Liver (tissue), 9 donors: ENCODE results near the gene LHB. TPM values are rescaled to one million over a fixed set of nuclear protein-coding genes. Genes with fewer than 3 reads are reported as not detected.
A peak's percentile ranks its signal among the peaks of the same experiment; 100 is the strongest.

Source experiments
- DNase-seq: peaks from one replicate; pipeline ENCODE4 v3.0.0-alpha.2; 2017; ENCODE audit warnings: low spot score
- H3K27ac ChIP-seq, 2 donors: one replicate each; pipeline ENCODE4 v1.7.0; 2013; ENCODE audit warnings: inconsistent platforms in 2 of 2, low read length in 2 of 2, control low read depth in 1 of 2, low read depth in 1 of 2, mild to moderate bottlenecking in 1 of 2
- H3K27me3 ChIP-seq, 4 donors: one replicate each; pipeline versions ENCODE4 v1.6.1 to v1.7.0; 2013; ENCODE audit warnings: low read length in 3 of 4, inconsistent platforms in 1 of 4, mild to moderate bottlenecking in 1 of 4, moderate library complexity in 1 of 4; ENCODE audit not compliant: control insufficient read depth in 4 of 4, insufficient read depth in 4 of 4
- H3K36me3 ChIP-seq, 4 donors: one replicate each; pipeline versions ENCODE4 v1.6.1 to v1.7.0; 2013; ENCODE audit warnings: low read length in 3 of 4, mild to moderate bottlenecking in 3 of 4, low read depth in 1 of 4, moderate library complexity in 1 of 4; ENCODE audit not compliant: control insufficient read depth in 4 of 4, insufficient read depth in 3 of 4
- H3K4me1 ChIP-seq, 4 donors: one replicate each; pipeline versions ENCODE4 v1.6.1 to v1.7.0; 2013; ENCODE audit warnings: low read length in 3 of 4, mild to moderate bottlenecking in 3 of 4, moderate library complexity in 1 of 4; ENCODE audit not compliant: control insufficient read depth in 4 of 4, insufficient read depth in 4 of 4
- H3K4me3 ChIP-seq, 3 donors: one replicate each; pipeline versions ENCODE4 v1.6.1 to v1.7.0; 2013; ENCODE audit warnings: low read length in 3 of 3, control low read depth in 1 of 3, low read depth in 1 of 3, mild to moderate bottlenecking in 1 of 3
- H3K9ac ChIP-seq, 2 donors: one replicate each; pipeline ENCODE4 v1.7.0; 2013; ENCODE audit warnings: low read length in 2 of 2, mild to moderate bottlenecking in 2 of 2, moderate library complexity in 2 of 2, control low read depth in 1 of 2, low read depth in 1 of 2
- H3K9me3 ChIP-seq, 4 donors: one replicate each; pipeline versions ENCODE4 v1.6.1 to v1.7.0; 2013; ENCODE audit warnings: low read length in 3 of 4; ENCODE audit not compliant: control insufficient read depth in 4 of 4
- EGR1 ChIP-seq, 2 donors: IDR thresholded peaks; 2 replicates each; pipeline ENCODE4 v1.6.1; 2016 to 2018; ENCODE audit warnings: antibody characterized with exemption in 2 of 2, low read depth in 2 of 2
- FOXA2 ChIP-seq: IDR thresholded peaks from 2 replicates; pipeline ENCODE4 v1.6.1; 2016; ENCODE audit warnings: antibody characterized with exemption
- HNF4A ChIP-seq, 2 donors: conservative IDR thresholded peaks; 2 replicates each; pipeline ENCODE4 v1.6.1; 2016; ENCODE audit warnings: antibody characterized with exemption in 2 of 2, mild to moderate bottlenecking in 2 of 2
- HNF4G ChIP-seq: IDR thresholded peaks from 2 replicates; pipeline ENCODE4 v1.6.1; 2016; ENCODE audit warnings: antibody characterized with exemption
- JUND ChIP-seq, 2 donors: IDR thresholded peaks; 2 replicates each; pipeline ENCODE4 v1.6.1; 2016; ENCODE audit warnings: antibody characterized with exemption in 2 of 2
- NR2F2 ChIP-seq: IDR thresholded peaks from 2 replicates; pipeline ENCODE4 v1.6.1; 2016; ENCODE audit warnings: antibody characterized with exemption
- RAD21 ChIP-seq, 2 donors: IDR thresholded peaks; 2 replicates each; pipeline ENCODE4 v1.6.1; 2016; ENCODE audit warnings: antibody characterized with exemption in 2 of 2, mild to moderate bottlenecking in 2 of 2
- SP1 ChIP-seq: IDR thresholded peaks from 2 replicates; pipeline ENCODE4 v1.6.1; 2018; ENCODE audit warnings: antibody characterized with exemption, mild to moderate bottlenecking
- YY1 ChIP-seq: IDR thresholded peaks from 2 replicates; pipeline ENCODE4 v1.6.1; 2016; ENCODE audit warnings: antibody characterized with exemption, mild to moderate bottlenecking
- WGBS: extraction: QIAGEN DNeasy Blood & Tissue Kit; methylation state at CpG from one replicate; pipeline ENCODE4 v1.1.7; 2013; 5-methylcytosine and 5-hydroxymethylcytosine counted together
- polyA plus RNA-seq, 2 donors: library from polyadenylated mRNA; stranded (reverse) in 1 of 2; unstranded in 1 of 2; fragments of 200-250 nt in 1 of 2; fragments of >200 nt in 1 of 2; fragmentation: Nextera tagmentation in 1 of 2; extraction: Ambion mirVana in 1 of 2; gene quantifications; one replicate each; pipeline versions ENCODE4 v1.2.1 to v1.2.3, GENCODE V29; 2013 to 2015
- total RNA-seq, 2 donors: library from RNA; depleted of rRNA; stranded (reverse); fragments of >200 nt; gene quantifications; one replicate each; pipeline ENCODE4 v1.2.3, GENCODE V29; 2014
- TF ChIP-seq, protein P1 (sequence below): IDR thresholded peaks from 2 replicates; pipeline ENCODE4 v1.6.1; 2016; ENCODE audit warnings: antibody characterized with exemption
- TF ChIP-seq, protein P2 (sequence below): IDR thresholded peaks from 2 replicates; pipeline ENCODE4 v1.6.1; 2016; ENCODE audit warnings: antibody characterized with exemption
- TF ChIP-seq, protein P3 (sequence below): fragments of 150-350 bp; IDR thresholded peaks from 2 replicates; pipeline ENCODE4 v1.5.1; 2017; ENCODE audit warnings: improper control_type of control experiment, low read depth, low read length; ENCODE audit not compliant: missing input control
- TF ChIP-seq, protein P4 (sequence below): IDR thresholded peaks from 2 replicates; pipeline ENCODE4 v1.6.1; 2016; ENCODE audit warnings: antibody characterized with exemption, mild to moderate bottlenecking
- donor health status: healthy.
- donor health status: healthy.
- donor health status: healthy.
- donor health status: healthy.
- donor health status: healthy.

The LHB gene
- total and polyA plus RNA-seq, 4 donors, result not detected

DNA sequence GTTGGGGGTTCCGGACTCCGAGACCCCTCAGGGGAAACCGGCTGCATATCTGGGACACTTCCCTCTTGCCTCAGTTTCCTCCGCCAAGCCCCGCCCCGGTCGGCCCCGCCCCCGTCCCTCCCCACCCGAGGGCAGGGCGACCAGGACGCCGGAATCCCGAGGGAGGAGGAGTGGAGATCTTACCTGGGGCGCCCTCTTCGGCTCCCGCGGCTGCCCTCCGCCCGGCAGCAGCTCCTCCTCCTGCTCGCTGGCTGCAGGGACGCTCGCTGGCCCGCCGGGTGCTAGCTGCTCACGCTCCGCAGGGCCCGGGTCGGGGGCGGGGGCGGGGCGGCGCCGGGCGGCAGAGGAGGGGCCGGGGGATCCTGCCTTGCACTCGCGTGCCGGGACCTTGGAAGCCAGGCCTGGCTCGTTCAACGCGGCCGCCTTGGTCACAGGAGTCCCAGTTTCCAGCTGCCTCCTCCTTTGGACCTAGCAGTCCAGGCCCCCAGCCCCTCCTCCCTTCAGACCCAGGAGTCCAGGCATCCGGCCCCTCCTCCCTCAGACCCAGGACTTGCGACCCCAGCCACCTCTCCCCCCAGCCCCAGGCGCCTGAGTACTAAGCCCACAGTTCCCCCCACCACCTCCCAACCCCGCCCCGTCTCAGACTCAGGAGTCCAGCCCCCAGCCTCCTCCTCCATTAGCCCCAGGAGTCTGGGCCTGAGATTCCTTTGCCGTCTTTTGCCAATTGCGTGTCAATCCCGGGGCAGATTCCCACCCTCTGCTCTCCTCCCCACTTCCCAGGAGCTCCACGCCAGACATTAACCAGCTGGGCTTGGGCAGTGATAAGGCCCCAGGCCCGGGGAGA is 48.1 kb upstream of the LHB start, which contains the start of gene NTF4:
NTF4 (minus strand) TSS at position 51 of the 844 bp plus-strand sequence. CDS start 2,821 bp downstream, outside the sequence.
- 5% methylated on average over 53 of the region's 53 CpGs for WGBS
- H3K27me3 ChIP-seq, result no peaks in the 10 kb centered on the region
- no peaks in the 10 kb centered on the region for H3K4me1 ChIP-seq
- TF ChIP-seq, protein P1, sequence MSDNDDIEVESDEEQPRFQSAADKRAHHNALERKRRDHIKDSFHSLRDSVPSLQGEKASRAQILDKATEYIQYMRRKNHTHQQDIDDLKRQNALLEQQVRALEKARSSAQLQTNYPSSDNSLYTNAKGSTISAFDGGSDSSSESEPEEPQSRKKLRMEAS, result no peak
- TF ChIP-seq HNF4G, result no peak
- no peak within 1 kb of the TSS for H3K27ac ChIP-seq
- no peak for DNase-seq
- no peaks in the 10 kb centered on the region for H3K36me3 ChIP-seq
- peak within 1 kb of the TSS in 1 of 3 donors; percentile 28 for H3K4me3 ChIP-seq
- H3K9ac ChIP-seq, result no peak within 1 kb of the TSS
- no peaks in the 10 kb centered on the region for H3K9me3 ChIP-seq

DNA sequence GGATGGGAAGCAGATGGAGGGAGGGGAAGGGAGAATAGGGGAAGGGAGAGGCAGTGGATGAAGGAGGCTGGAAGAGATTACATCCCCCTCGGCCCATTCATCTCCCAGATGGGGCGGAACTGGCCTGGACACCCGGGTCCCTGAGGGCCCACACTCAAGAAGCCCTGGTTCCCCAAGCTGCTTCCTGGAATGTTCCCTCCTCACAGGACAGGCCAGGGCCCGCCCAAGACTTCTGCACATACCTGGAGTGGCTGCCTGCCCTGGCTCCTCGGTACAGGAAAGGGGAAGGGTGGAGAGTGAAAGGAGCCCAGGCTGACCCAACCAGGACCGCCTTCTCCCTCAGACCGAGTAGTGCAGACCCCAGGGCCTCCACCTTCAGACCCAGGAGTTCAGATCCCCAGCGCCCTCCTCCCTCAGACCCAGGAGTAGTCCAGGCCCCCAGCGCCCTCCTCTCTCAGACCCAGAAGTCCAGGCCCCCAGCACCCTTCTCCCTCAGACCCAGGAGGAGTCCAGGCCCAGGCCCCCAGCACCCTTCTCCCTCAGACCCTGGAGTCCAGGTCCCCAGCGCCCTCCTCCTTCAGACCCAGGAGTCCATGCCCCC is 47.2 kb upstream of the LHB start:
- Histone ChIP-seq H3K9me3 (no peaks in the 10 kb centered on the region), H3K27me3 (no peaks in the 10 kb centered on the region), H3K27ac (no peak overlapping the region), H3K9ac (no peak overlapping the region), H3K4me1 (no peaks in the 10 kb centered on the region), H3K36me3 (no peaks in the 10 kb centered on the region), H3K4me3 (no peak overlapping the region)
- WGBS, result 55% methylated on average over 10 of the region's 10 CpGs
- no peak for DNase-seq
- TF ChIP-seq YY1 (no peak), FOXA2 (no peak), JUND (IDR thresholded peaks at IDR 0.05) (no peak), NR2F2 (no peak), RAD21 (IDR thresholded peaks at IDR 0.05) (no peak), SP1 (no peak), EGR1 (IDR thresholded peaks at IDR 0.05; ENCODE audit: low read depth in 2 of 2) (no peak), HNF4A (conservative IDR thresholded peaks at IDR 0.05) (no peak), HNF4G (no peak)
- TF ChIP-seq, protein P2, sequence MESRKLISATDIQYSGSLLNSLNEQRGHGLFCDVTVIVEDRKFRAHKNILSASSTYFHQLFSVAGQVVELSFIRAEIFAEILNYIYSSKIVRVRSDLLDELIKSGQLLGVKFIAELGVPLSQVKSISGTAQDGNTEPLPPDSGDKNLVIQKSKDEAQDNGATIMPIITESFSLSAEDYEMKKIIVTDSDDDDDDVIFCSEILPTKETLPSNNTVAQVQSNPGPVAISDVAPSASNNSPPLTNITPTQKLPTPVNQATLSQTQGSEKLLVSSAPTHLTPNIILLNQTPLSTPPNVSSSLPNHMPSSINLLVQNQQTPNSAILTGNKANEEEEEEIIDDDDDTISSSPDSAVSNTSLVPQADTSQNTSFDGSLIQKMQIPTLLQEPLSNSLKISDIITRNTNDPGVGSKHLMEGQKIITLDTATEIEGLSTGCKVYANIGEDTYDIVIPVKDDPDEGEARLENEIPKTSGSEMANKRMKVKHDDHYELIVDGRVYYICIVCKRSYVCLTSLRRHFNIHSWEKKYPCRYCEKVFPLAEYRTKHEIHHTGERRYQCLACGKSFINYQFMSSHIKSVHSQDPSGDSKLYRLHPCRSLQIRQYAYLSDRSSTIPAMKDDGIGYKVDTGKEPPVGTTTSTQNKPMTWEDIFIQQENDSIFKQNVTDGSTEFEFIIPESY, result no peak
- TF ChIP-seq, protein P3, sequence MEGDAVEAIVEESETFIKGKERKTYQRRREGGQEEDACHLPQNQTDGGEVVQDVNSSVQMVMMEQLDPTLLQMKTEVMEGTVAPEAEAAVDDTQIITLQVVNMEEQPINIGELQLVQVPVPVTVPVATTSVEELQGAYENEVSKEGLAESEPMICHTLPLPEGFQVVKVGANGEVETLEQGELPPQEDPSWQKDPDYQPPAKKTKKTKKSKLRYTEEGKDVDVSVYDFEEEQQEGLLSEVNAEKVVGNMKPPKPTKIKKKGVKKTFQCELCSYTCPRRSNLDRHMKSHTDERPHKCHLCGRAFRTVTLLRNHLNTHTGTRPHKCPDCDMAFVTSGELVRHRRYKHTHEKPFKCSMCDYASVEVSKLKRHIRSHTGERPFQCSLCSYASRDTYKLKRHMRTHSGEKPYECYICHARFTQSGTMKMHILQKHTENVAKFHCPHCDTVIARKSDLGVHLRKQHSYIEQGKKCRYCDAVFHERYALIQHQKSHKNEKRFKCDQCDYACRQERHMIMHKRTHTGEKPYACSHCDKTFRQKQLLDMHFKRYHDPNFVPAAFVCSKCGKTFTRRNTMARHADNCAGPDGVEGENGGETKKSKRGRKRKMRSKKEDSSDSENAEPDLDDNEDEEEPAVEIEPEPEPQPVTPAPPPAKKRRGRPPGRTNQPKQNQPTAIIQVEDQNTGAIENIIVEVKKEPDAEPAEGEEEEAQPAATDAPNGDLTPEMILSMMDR, result no peak
- TF ChIP-seq, protein P4, sequence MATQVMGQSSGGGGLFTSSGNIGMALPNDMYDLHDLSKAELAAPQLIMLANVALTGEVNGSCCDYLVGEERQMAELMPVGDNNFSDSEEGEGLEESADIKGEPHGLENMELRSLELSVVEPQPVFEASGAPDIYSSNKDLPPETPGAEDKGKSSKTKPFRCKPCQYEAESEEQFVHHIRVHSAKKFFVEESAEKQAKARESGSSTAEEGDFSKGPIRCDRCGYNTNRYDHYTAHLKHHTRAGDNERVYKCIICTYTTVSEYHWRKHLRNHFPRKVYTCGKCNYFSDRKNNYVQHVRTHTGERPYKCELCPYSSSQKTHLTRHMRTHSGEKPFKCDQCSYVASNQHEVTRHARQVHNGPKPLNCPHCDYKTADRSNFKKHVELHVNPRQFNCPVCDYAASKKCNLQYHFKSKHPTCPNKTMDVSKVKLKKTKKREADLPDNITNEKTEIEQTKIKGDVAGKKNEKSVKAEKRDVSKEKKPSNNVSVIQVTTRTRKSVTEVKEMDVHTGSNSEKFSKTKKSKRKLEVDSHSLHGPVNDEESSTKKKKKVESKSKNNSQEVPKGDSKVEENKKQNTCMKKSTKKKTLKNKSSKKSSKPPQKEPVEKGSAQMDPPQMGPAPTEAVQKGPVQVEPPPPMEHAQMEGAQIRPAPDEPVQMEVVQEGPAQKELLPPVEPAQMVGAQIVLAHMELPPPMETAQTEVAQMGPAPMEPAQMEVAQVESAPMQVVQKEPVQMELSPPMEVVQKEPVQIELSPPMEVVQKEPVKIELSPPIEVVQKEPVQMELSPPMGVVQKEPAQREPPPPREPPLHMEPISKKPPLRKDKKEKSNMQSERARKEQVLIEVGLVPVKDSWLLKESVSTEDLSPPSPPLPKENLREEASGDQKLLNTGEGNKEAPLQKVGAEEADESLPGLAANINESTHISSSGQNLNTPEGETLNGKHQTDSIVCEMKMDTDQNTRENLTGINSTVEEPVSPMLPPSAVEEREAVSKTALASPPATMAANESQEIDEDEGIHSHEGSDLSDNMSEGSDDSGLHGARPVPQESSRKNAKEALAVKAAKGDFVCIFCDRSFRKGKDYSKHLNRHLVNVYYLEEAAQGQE, result no peak
